Measurements from ENCODE around the gene ANP32A.

ANP32A gene

GRCh38 chr15:68786753-68787152, 33.9 kb downstream of the ANP32A start:
- H3K9ac ChIP-seq (ENCODE audit: low read length in 5 of 5), result no peak overlapping the region
- H3K27me3 ChIP-seq (ENCODE audit: control insufficient read depth in 5 of 5, insufficient read depth in 4 of 5, low read length in 5 of 5), result no peaks in the 10 kb centered on the region
- no peaks in the 10 kb centered on the region for H3K9me3 ChIP-seq (ENCODE audit: control insufficient read depth in 5 of 5, low read length in 5 of 5)
- peaks cover 0 to 47% (median 35%) of the 10 kb centered on the region in 5 donors for H3K36me3 ChIP-seq (ENCODE audit: control insufficient read depth in 5 of 5, insufficient read depth in 5 of 5, low read length in 5 of 5)
- H3K4me3 ChIP-seq (ENCODE audit: low read depth in 1 of 5, low read length in 5 of 5), result no peak overlapping the region
- H3K4me1 ChIP-seq (ENCODE audit: control insufficient read depth in 5 of 5, insufficient read depth in 5 of 5, low read length in 5 of 5), result peaks cover 17 to 60% (median 43%) of the 10 kb centered on the region in 5 donors
- H3K27ac ChIP-seq (ENCODE audit: low read depth, low read length), result no peak overlapping the region

- peaks cover 0 to 52% (median 40%) of the 10 kb centered on the region in 5 donors for H3K36me3 ChIP-seq (ENCODE audit: control insufficient read depth in 5 of 5, insufficient read depth in 5 of 5, low read length in 5 of 5)
- no peaks in the 10 kb centered on the region for H3K9me3 ChIP-seq (ENCODE audit: control insufficient read depth in 5 of 5, low read length in 5 of 5)
- no peak overlapping the region for H3K27ac ChIP-seq (ENCODE audit: low read depth, low read length)
- no peak overlapping the region for H3K9ac ChIP-seq (ENCODE audit: low read length in 5 of 5)
- H3K27me3 ChIP-seq (ENCODE audit: control insufficient read depth in 5 of 5, insufficient read depth in 4 of 5, low read length in 5 of 5), result no peaks in the 10 kb centered on the region
- H3K4me3 ChIP-seq (ENCODE audit: low read depth in 1 of 5, low read length in 5 of 5), result no peak overlapping the region
- H3K4me1 ChIP-seq (ENCODE audit: control insufficient read depth in 5 of 5, insufficient read depth in 5 of 5, low read length in 5 of 5), result peaks cover 14 to 48% (median 33%) of the 10 kb centered on the region in 5 donors
Measured at GRCh38 chr15:68785541-68785940, 35.2 kb downstream of the ANP32A start.

DNA sequence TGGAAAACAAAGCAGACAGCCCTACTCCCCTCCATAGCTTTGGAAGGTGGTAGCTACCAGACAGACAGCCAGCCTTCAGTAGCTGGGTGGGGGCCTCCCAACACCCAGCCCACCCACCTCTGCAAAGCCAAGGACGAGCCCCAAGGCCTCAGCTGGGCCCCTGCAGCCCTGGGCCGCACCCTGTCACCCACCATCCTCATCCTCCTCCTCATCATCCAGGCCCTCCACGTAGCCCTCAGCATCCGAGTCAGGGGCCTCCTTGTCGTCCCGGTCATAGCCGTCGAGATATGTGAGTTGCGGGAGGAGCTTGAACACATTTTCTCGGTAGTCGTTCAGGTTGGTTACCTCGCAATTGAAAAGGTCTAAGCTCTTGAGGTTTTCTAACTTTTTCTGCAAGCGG, 36.5 kb downstream of the ANP32A start:
- no peak overlapping the region for H3K9ac ChIP-seq (ENCODE audit: low read length in 5 of 5)
- no peak overlapping the region for H3K4me3 ChIP-seq (ENCODE audit: low read depth in 1 of 5, low read length in 5 of 5)
- no peak overlapping the region for H3K27ac ChIP-seq (ENCODE audit: low read depth, low read length)
- peaks cover 0 to 63% (median 51%) of the 10 kb centered on the region in 5 donors for H3K36me3 ChIP-seq (ENCODE audit: control insufficient read depth in 5 of 5, insufficient read depth in 5 of 5, low read length in 5 of 5)
- peaks cover 10 to 34% (median 20%) of the 10 kb centered on the region in 5 donors for H3K4me1 ChIP-seq (ENCODE audit: control insufficient read depth in 5 of 5, insufficient read depth in 5 of 5, low read length in 5 of 5)
- H3K9me3 ChIP-seq (ENCODE audit: control insufficient read depth in 5 of 5, low read length in 5 of 5), result no peaks in the 10 kb centered on the region
- H3K27me3 ChIP-seq (ENCODE audit: control insufficient read depth in 5 of 5, insufficient read depth in 4 of 5, low read length in 5 of 5), result no peaks in the 10 kb centered on the region

DNA sequence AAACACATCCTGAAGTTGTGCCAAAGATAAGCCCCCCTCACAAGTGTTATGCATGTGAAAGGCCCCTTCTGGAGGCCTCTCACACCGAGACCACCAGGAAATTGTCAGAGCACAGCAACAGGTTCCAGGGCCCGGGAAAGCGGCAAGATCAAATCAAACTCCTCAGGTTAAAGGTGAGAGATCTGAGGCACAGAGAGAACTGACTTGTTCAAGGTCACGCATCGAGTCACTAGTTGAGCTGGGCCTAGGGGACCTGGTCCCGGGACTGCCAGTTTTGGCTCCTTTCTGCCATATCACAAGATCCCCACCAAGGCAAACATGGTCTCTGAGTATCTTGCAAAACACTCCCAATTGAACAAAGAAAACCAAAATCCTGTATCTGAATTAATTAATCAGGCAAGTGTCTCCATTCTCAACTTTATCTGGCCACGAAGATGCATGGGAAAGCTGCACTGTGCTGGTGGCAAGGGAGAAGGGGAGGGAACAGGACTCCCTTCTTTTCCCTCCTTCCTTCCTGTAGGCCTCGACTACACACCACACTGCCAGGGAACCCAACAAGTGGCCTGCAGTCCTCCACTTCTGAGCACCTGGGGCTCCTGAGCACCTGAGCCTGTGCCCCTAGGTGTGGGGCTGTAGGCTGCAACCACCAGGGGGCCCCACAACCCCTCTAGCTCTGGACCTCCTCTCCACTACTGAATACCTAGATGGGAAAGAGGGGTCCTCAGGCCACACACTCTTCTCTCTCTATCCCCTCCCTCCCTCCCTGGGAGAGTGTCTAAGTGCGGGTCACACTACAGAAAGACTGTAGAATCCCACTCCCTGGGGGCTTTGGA, 37.3 kb downstream of the ANP32A start:
- Histone ChIP-seq H3K36me3 (ENCODE audit: control insufficient read depth in 5 of 5, insufficient read depth in 5 of 5, low read length in 5 of 5) (peaks cover 0 to 71% (median 57%) of the 10 kb centered on the region in 5 donors), H3K9ac (ENCODE audit: low read length in 5 of 5) (no peak overlapping the region), H3K4me1 (ENCODE audit: control insufficient read depth in 5 of 5, insufficient read depth in 5 of 5, low read length in 5 of 5) (peaks cover 7 to 27% (median 12%) of the 10 kb centered on the region in 5 donors), H3K4me3 (ENCODE audit: low read depth in 1 of 5, low read length in 5 of 5) (no peak overlapping the region), H3K9me3 (ENCODE audit: control insufficient read depth in 5 of 5, low read length in 5 of 5) (no peaks in the 10 kb centered on the region), H3K27ac (ENCODE audit: low read depth, low read length) (no peak overlapping the region), H3K27me3 (ENCODE audit: control insufficient read depth in 5 of 5, insufficient read depth in 4 of 5, low read length in 5 of 5) (no peaks in the 10 kb centered on the region)

GRCh38 chr15:68782589-68783161, 38.0 kb downstream of the ANP32A start:
- Histone ChIP-seq H3K4me3 (ENCODE audit: low read depth in 1 of 5, low read length in 5 of 5) (no peak overlapping the region), H3K36me3 (ENCODE audit: control insufficient read depth in 5 of 5, insufficient read depth in 5 of 5, low read length in 5 of 5) (peaks cover 0 to 76% (median 57%) of the 10 kb centered on the region in 5 donors), H3K4me1 (ENCODE audit: control insufficient read depth in 5 of 5, insufficient read depth in 5 of 5, low read length in 5 of 5) (peaks cover 6 to 21% (median 12%) of the 10 kb centered on the region in 5 donors), H3K27ac (ENCODE audit: low read depth, low read length) (peak overlapping the region; percentile 55), H3K9me3 (ENCODE audit: control insufficient read depth in 5 of 5, low read length in 5 of 5) (no peaks in the 10 kb centered on the region), H3K27me3 (ENCODE audit: control insufficient read depth in 5 of 5, insufficient read depth in 4 of 5, low read length in 5 of 5) (no peaks in the 10 kb centered on the region), H3K9ac (ENCODE audit: low read length in 5 of 5) (no peak overlapping the region)

DNA sequence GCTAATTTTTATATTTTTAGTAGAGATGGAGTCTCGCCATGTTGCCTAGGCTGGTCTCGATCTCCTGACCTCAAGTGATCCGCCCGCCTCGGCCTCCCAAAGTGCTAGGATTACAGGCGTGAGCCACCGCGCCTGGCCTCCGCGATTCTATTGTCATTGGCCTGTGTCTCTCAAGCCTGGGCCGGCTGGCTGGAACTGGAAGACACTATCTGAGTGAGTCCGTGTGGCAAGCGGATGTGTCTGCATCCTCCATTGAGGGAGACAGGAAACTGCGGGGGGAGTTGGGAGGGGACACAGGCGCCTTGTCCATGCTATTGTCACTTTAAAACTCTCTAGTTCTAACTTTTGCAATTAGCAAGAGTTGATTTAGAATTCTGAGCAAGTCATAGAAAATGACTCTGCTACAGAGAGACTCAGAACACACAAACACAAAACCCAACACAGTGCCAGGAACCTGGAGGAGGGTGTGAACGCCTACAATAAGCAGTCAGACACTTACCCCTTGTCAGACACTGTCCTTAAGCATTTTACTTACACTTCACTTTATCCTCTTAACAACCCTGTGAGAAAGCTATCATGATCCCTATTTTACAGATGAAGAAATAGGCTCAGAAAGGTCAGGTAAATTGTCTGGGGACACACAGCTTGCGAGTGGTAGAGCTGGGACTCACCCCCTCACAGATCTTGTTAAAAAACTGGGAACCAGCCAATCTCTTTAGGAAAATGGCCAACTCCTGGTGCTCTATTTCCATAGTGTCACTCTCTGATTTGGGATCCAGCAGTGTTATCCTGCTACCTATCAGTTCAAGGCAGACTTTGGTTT, 38.7 kb downstream of the ANP32A start:
- Histone ChIP-seq H3K4me1 (ENCODE audit: control insufficient read depth in 5 of 5, insufficient read depth in 5 of 5, low read length in 5 of 5) (peaks cover 6 to 21% (median 12%) of the 10 kb centered on the region in 5 donors), H3K9me3 (ENCODE audit: control insufficient read depth in 5 of 5, low read length in 5 of 5) (no peaks in the 10 kb centered on the region), H3K4me3 (ENCODE audit: low read depth in 1 of 5, low read length in 5 of 5) (no peak overlapping the region), H3K27me3 (ENCODE audit: control insufficient read depth in 5 of 5, insufficient read depth in 4 of 5, low read length in 5 of 5) (no peaks in the 10 kb centered on the region), H3K36me3 (ENCODE audit: control insufficient read depth in 5 of 5, insufficient read depth in 5 of 5, low read length in 5 of 5) (peaks cover 0 to 72% (median 55%) of the 10 kb centered on the region in 5 donors), H3K27ac (ENCODE audit: low read depth, low read length) (peak overlapping the region; percentile 55), H3K9ac (ENCODE audit: low read length in 5 of 5) (no peak overlapping the region)

- no peak overlapping the region for H3K9ac ChIP-seq (ENCODE audit: low read length in 5 of 5)
- no peaks in the 10 kb centered on the region for H3K27me3 ChIP-seq (ENCODE audit: control insufficient read depth in 5 of 5, insufficient read depth in 4 of 5, low read length in 5 of 5)
- no peak overlapping the region for H3K27ac ChIP-seq (ENCODE audit: low read depth, low read length)
- peaks cover 7 to 27% (median 16%) of the 10 kb centered on the region in 5 donors for H3K4me1 ChIP-seq (ENCODE audit: control insufficient read depth in 5 of 5, insufficient read depth in 5 of 5, low read length in 5 of 5)
- no peaks in the 10 kb centered on the region for H3K9me3 ChIP-seq (ENCODE audit: control insufficient read depth in 5 of 5, low read length in 5 of 5)
- no peak overlapping the region for H3K4me3 ChIP-seq (ENCODE audit: low read depth in 1 of 5, low read length in 5 of 5)
- peaks cover 0 to 66% (median 50%) of the 10 kb centered on the region in 5 donors for H3K36me3 ChIP-seq (ENCODE audit: control insufficient read depth in 5 of 5, insufficient read depth in 5 of 5, low read length in 5 of 5)
Measured at GRCh38 chr15:68781217-68781616, 39.5 kb downstream of the ANP32A start.

DNA sequence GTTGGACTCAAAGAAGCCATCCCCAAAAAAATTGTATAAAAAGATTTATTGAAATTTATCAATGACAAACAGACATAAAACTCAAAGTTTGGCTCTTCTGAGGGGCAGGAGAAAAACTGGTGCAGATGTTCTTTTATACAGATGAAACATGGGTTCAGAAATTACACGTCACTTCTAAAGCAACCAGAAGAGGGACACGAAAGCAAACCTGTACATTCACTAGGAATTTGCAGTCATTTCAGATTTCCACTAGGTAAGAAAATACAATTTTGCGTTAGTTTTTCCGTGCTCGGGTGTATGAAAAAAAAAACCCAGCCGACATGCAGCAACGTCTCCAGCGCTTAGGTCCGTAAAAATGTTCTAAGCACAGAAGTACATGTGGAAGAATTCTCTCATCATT, 41.8 kb downstream of the ANP32A start:
- Histone ChIP-seq H3K9me3 (ENCODE audit: control insufficient read depth in 5 of 5, low read length in 5 of 5) (peaks cover 0 to 2% (median 0%) of the 10 kb centered on the region in 5 donors), H3K9ac (ENCODE audit: low read length in 5 of 5) (no peak overlapping the region), H3K36me3 (ENCODE audit: control insufficient read depth in 5 of 5, insufficient read depth in 5 of 5, low read length in 5 of 5) (peaks cover 0 to 47% (median 29%) of the 10 kb centered on the region in 5 donors), H3K4me1 (ENCODE audit: control insufficient read depth in 5 of 5, insufficient read depth in 5 of 5, low read length in 5 of 5) (peaks cover 12 to 45% (median 28%) of the 10 kb centered on the region in 5 donors), H3K4me3 (ENCODE audit: low read depth in 1 of 5, low read length in 5 of 5) (no peak overlapping the region), H3K27ac (ENCODE audit: low read depth, low read length) (no peak overlapping the region), H3K27me3 (ENCODE audit: control insufficient read depth in 5 of 5, insufficient read depth in 4 of 5, low read length in 5 of 5) (no peaks in the 10 kb centered on the region)

DNA sequence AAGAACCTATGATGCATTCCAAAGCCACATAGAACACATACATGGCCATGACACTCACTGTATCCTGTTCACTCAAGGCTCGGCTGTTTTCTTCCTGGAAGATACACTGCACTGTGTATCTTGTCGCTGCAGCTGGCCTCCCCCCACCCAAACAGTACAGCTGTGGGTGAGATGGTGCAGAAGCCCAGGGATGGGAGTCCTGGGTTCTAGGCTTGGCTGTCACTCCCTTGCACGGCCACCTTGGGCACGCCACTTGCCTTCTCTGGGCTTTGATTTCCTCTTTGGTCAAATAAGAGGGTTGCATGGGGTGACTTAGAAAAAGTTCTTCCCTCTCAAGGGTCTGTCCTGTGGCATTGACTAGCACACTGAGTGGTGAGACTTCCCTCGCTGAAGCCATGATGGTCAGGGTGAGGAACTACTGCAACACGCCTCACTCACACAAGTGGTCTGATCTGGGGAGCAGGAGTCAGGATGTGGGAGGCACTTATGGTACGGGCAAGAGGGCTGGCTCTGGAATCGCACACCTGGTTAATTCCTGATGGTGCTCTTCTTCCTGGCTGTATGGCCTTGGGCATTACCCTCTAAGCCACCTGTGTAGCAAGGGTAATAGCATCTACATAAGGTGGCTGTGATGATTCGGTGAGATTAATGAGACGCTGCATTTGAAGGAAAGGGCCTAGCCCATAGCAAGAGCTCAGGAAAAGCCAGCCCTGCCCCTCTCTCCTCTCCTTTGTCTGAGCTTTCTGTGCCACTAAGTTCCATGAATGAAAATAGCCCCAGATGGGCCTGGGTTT, 44.0 kb downstream of the ANP32A start:
- H3K4me1 ChIP-seq (ENCODE audit: control insufficient read depth in 5 of 5, insufficient read depth in 5 of 5, low read length in 5 of 5), result peaks cover 7 to 29% (median 19%) of the 10 kb centered on the region in 5 donors
- no peak overlapping the region for H3K9ac ChIP-seq (ENCODE audit: low read length in 5 of 5)
- H3K27ac ChIP-seq (ENCODE audit: low read depth, low read length), result no peak overlapping the region
- H3K9me3 ChIP-seq (ENCODE audit: control insufficient read depth in 5 of 5, low read length in 5 of 5), result peaks cover 0 to 2% (median 0%) of the 10 kb centered on the region in 5 donors
- H3K4me3 ChIP-seq (ENCODE audit: low read depth in 1 of 5, low read length in 5 of 5), result no peak overlapping the region
- peaks cover 0 to 29% (median 23%) of the 10 kb centered on the region in 5 donors for H3K36me3 ChIP-seq (ENCODE audit: control insufficient read depth in 5 of 5, insufficient read depth in 5 of 5, low read length in 5 of 5)
- no peaks in the 10 kb centered on the region for H3K27me3 ChIP-seq (ENCODE audit: control insufficient read depth in 5 of 5, insufficient read depth in 4 of 5, low read length in 5 of 5)

All from subcutaneous abdominal adipose tissue (tissue), 5 donors.